Globus pallidus (tissue), 1 donor: ENCODE measurements around the gene KIFBP.
"Not testable (repeated sequence)": the region's sequence is repeated elsewhere in the genome, so short reads cannot be mapped to it uniquely, and the experiment has no call there.

Source experiments
- DNase-seq: peaks from one replicate; pipeline ENCODE4 v3.0.0-alpha.2; 2015; ENCODE audit warnings: low spot score

The KIFBP gene

GRCh38 chr10:68988530-68989316, at the start of gene KIFBP:
Gene KIFBP, plus strand, starts transcription at chr10:68988803. Its CDS starts 30 bp downstream, at chr10:68988833.
- DNase-seq = peak; percentile 98

- DNase-seq = no peak
These were observed 49.7 kb upstream of the KIFBP start for GRCh38 chr10:68938884-68939283.

GRCh38 chr10:68940917-68941316, 47.7 kb upstream of the KIFBP start:
- not testable (repeated sequence) for DNase-seq

GRCh38 chr10:68950598-68950997, 38.0 kb upstream of the KIFBP start:
- DNase-seq = no peak

GRCh38 chr10:68954904-68955303, 33.7 kb upstream of the KIFBP start:
- DNase-seq = no peak

- DNase-seq = no peak
These were observed 33.2 kb upstream of the KIFBP start for GRCh38 chr10:68955355-68955831.

GRCh38 chr10:68955832-68956532, 32.6 kb upstream of the KIFBP start, which contains the start of gene DDX21:
Gene DDX21, plus strand, starts transcription at chr10:68956170. Its CDS starts 56 bp downstream, at chr10:68956226.
- DNase-seq = peak; percentile 91

GRCh38 chr10:68957284-68957615, 31.4 kb upstream of the KIFBP start:
- no peak for DNase-seq

- DNase-seq = no peak
These were observed 30.9 kb upstream of the KIFBP start for GRCh38 chr10:68957654-68958053.

- no peak for DNase-seq
These were observed 28.7 kb upstream of the KIFBP start for GRCh38 chr10:68959695-68960527.

- no peak for DNase-seq
These were observed 25.5 kb upstream of the KIFBP start for GRCh38 chr10:68963151-68963550.

- no peak for DNase-seq
These were observed 14.6 kb upstream of the KIFBP start for GRCh38 chr10:68973975-68974374.

GRCh38 chr10:68975936-68976473, 12.6 kb upstream of the KIFBP start:
- DNase-seq = not testable (repeated sequence)

GRCh38 chr10:68979738-68980137, 8.9 kb upstream of the KIFBP start:
- DNase-seq = not testable (repeated sequence)

GRCh38 chr10:68981074-68981473, 7.5 kb upstream of the KIFBP start:
- no peak for DNase-seq

- DNase-seq = no peak
These were observed 6.2 kb upstream of the KIFBP start for GRCh38 chr10:68982389-68982788.

- no peak for DNase-seq
These were observed 992 bp upstream of the KIFBP start for GRCh38 chr10:68987611-68988010.

- DNase-seq = peak; percentile 10
These were observed 851 bp downstream of the KIFBP start for GRCh38 chr10:68989317-68989990.

- DNase-seq = no peak
These were observed 4.2 kb downstream of the KIFBP start for GRCh38 chr10:68992636-68993440.

- DNase-seq = no peak
These were observed 8.6 kb downstream of the KIFBP start for GRCh38 chr10:68997211-68997610.

- peak; percentile 24 for DNase-seq
These were observed 16.2 kb downstream of the KIFBP start for GRCh38 chr10:69004821-69005220.
